HS-27A (cell line): Measurements from ENCODE around the gene PAOX.

Experiments
- DNase-seq: peaks from one replicate; pipeline ENCODE4 v3.0.0-alpha.2; 2012; ENCODE audit warnings: low read depth, missing footprints

PAOX gene

DNA sequence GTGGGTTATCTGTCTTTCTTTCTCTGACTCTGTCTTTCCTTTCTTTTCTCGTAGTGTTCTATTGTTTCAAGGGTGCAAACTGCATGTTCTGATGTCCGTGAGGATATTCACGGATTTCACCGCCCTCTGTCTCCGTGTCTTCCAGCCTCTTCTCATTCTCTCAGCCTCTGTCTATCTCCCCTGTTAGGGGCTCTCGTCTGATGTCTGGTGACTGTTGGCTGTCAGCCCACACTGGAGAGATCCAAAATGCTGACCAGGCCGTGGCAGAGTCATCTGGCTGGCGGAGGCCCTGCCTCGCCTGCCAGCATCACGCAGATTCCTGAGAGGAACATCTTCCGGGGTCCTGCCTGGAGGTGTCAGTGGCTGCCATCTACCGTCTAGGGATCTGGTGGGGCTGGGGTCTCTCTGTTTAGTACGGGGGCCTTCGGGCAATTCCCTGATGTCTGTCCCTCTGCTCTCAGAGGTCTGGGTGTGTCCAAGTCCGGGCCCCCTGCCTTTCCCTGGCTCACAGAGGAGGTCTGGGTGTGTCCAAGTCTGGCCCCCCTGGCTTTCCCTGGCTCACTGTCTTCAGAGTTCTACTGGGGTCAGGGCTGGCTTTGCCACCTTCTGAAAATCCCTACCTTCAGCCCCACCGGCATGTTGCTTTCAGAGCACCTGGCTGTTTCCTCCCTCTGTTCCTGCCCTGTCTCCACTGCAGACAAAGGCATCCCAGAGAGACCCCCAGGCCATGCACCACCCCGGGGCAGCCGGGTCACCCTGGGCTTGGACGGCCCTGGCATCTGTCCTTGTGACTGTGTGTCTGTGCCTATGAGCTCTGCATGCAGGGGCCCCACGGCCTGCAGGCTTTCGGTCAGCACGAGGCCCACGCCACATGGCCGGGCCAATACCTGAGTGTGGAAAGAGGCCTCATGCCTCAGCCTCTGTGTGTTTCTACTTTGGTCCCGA is 60.7 kb downstream of the PAOX start:
- DNase-seq: no peak

DNA sequence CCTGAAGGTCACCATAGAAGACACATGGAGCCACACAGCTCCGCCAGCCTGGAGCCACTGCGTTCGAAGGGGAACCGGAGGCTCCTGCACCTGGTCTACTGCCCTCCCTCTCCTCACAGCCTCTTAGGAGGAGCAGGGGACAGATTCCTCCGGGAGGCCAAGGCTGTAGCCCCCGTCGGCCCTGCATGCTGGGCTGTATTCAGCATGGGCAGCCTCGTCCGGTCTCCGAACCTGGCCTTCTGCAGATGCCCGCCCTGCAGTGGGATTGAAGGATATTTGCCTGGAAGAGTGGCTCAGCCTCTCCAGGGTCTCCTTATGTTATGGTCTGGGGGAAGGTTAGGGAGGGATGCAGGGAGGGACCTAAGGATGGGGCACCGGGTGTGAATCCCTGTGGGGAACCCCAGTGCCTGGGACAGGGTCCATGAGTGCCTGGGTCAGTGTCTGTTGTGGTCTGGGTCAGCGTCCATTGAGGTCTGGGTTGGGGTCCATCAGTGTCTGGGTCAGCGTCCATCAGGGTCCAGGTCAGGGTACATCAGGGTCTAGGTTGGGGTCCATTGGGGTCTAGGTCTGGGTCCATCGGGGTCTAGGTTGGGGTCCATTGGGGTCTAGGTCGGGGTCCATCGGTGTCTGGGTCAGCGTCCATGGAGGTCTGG is 61.7 kb downstream of the PAOX start:
- DNase-seq: no peak
